GM12892 (cell line): ENCODE data around the gene RAP1GAP2.

ENCODE experiments used
- POLR2A ChIP-seq: IDR thresholded peaks from 2 replicates; pipeline ENCODE4 v1.6.1; 2011; ENCODE audit warnings: low read depth, low read length, control low read depth
- POLR2AphosphoS5 ChIP-seq: IDR thresholded peaks from 2 replicates; pipeline ENCODE4 v1.6.1; 2011; ENCODE audit warnings: low read depth, low read length, control low read depth
- TAF1 ChIP-seq: IDR thresholded peaks from 2 replicates; pipeline ENCODE4 v1.6.1; 2011; ENCODE audit warnings: low read depth, mild to moderate bottlenecking, control low read depth, low read length, borderline replicate concordance

DNA sequence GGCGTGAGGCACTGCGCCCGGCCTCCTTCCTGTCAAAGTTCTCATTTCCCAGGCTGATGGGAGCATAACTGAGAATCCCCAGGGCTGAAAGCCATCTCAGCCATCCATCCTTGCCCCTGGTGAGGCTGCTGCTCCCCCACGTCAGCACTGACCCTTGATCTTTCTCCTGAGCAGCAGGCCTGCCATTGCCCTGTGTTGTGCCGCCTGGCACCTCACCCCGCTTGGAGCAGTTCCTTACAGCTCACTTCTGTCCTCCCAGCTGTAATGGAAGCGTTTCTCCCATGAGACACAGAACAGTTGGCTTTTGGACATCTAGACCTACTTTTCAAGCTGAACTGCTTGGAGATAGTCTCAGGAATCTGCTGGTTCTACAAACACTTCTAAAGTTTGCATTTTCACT, 215.7 kb downstream of the RAP1GAP2 start:
- TF ChIP-seq TAF1, result no peak
- no peak for TF ChIP-seq POLR2AphosphoS5
- TF ChIP-seq POLR2A, result no peak
